Vagina (tissue), 2 donors: ENCODE measurements around the gene IFNA6.

Source experiments
- POLR2AphosphoS5 ChIP-seq, 2 donors: sonication (generic); formaldehyde crosslinking; IDR thresholded peaks; one replicate each; pipeline ENCODE4 v1.9.0; 2017; ENCODE audit warnings: antibody characterized with exemption in 2 of 2, mild to moderate bottlenecking in 2 of 2, low read depth in 1 of 2; ENCODE audit not compliant: insufficient read depth in 1 of 2
- TF ChIP-seq, protein P1 (sequence below), 3 experiments: fragments of 450-650 bp in 2 of 3; fragments of 200-600 bp in 1 of 3; sonication (generic) in 1 of 3; IDR thresholded peaks; one replicate each; pipeline ENCODE4 v1.5.1; 2017 to 2019; ENCODE audit warnings: antibody characterized with exemption in 3 of 3, mild to moderate bottlenecking in 2 of 3, moderate library complexity in 2 of 3

DNA sequence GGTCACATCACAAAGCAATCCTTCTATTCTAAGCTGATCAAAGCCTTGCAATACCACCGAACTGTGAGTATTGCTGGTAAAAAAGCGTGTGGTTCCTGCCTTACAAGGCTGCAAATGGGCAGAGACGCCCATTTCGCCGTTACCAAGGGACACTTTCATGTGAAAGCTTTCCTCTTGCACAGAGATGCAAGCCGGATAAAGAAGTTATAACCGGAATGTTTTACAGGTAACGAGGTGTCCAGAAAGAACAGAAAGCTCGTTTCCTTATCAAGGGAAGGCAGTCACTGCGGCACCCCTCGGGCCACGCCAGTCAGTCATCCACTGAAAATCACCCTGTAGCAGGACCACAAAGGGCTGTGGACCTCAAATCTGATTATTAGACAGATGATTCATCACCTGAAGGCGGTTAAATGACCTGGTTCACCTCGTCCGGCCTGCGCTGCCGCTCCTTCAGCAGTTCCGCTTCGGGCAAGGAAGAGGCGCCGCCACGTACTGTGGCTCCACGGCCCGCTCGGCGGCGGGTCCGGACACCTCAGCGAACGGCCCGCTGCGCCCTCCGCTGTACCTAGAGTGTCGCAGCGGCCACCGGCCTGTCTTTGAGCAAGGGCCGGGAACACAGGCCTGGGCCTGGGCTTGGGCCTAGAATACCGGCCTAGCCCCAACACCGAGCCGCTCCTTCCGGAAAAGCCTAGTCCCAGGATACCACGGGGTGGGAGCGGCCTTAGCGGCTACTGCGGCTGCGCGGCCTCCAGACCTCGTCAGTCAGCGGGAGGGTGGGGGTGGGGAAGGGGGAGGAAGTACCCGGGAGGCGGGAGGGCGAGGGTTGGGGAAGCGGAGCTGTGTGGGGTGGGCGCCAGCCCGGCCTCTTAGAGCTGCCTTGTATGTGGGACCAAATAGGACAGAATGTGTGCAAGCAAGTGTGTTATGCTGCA, 15.7 kb downstream of the IFNA6 start, which contains the start of gene KLHL9:
- TF ChIP-seq, protein P1, sequence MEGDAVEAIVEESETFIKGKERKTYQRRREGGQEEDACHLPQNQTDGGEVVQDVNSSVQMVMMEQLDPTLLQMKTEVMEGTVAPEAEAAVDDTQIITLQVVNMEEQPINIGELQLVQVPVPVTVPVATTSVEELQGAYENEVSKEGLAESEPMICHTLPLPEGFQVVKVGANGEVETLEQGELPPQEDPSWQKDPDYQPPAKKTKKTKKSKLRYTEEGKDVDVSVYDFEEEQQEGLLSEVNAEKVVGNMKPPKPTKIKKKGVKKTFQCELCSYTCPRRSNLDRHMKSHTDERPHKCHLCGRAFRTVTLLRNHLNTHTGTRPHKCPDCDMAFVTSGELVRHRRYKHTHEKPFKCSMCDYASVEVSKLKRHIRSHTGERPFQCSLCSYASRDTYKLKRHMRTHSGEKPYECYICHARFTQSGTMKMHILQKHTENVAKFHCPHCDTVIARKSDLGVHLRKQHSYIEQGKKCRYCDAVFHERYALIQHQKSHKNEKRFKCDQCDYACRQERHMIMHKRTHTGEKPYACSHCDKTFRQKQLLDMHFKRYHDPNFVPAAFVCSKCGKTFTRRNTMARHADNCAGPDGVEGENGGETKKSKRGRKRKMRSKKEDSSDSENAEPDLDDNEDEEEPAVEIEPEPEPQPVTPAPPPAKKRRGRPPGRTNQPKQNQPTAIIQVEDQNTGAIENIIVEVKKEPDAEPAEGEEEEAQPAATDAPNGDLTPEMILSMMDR (IDR thresholded peaks at IDR 0.05), result no peak
- peak in 1 of 2 donors; percentile 96 for TF ChIP-seq POLR2AphosphoS5 (IDR thresholded peaks at IDR 0.05; ENCODE audit: insufficient read depth in 1 of 2, low read depth in 1 of 2)
